HG03066 (cell line): ENCODE measurements around the gene ATAD3B.

ENCODE experiments used
- ATAC-seq: cut with Tn5 transposase; IDR thresholded peaks from one replicate; pipeline ENCODE4 v1.9.1; 2021; ENCODE audit warnings: low read depth; ENCODE audit not compliant: unreplicated experiment

ATAD3B gene

DNA sequence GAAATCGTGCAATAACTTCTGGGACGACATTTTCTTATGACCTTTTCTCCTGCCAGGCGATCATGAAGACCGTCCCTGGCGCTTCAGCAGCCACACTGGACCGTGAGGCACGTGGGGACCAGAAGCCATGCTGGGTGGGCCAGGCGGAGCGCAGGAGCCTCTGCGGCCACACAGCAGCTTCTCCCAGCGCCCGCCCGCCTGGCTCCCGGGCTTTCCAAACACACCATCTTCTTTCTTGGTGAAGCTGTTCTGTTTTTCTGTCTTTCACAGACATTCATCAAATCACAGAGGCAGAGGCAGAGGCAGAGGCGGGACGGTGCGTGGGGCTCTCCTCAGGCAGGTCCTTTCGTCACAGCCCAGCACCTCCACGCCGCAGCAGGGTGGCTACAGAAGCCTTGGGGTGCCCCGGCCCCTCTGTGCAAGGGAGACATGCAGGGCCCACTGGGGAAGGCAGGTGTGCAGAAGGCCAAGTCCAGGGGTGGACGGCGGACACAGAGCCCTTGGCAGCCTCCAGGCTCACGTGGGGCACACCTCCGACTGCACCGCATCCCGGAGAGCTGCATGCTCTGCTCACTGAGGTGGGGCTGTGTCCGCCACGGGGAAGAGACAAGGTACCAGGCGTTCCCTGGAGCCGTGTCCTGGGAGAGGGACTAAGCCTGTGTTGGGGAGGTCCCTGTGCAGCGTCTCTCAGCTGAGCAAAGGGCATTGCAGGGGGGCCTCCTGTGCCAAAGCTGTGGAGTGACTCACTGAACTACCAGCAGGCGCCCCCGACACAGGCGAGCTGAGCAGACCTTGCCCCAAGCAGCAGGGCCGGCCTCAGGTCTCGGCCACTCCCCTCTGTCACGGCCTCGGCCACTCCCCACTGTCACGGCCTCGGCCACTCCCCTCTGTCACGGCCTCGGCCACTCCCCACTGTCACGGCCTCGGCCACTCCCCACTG is 71.5 kb downstream of the ATAD3B start:
- no peak for ATAC-seq

DNA sequence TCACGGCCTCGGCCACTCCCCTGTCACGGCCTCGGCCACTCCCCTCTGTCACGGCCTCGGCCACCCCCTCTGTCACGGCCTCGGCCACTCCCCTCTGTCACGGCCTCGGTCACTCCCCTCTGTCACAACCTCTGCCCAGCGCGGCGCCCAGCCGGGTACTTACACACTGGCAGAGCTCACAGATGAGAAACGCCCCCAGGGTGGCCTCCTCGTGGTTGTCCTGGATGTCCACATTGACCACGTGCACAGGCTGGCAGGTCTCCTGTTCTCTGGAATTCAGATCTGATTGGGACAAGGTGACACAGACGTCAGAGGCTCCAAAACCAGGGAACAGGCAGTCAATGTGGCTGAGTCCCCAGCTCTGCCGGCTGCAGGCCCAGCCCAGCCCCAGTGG is 72.1 kb downstream of the ATAD3B start:
- no peak for ATAC-seq

DNA sequence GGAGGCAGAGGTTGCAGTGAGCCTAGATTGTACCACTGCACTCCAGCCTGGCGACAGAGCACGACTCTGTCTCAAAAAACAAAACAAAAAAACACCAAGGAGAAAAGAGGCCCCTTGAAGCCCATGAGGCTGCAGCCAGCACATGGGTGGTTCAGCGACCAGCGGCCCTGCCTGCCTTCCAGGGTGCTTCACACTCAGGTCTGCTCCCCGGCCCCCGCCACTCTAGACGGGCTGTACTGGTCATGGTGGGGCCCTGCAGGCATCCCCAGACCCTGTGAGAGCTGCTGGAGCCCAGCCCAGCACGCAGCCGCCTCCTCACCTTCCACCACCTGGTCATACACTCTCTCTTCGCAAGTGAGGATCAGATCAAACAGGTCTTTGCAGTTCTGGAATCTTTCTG is 73.0 kb downstream of the ATAD3B start:
- ATAC-seq: no peak
